SK-N-SH treated with all-trans-retinoic acid at 6 μM for 48 hours (cell line): ENCODE measurements around the gene CAV2.

Experiments
- CSDC2 ChIP-seq: fragments of 250-450 bp; sonication (Bioruptor Pico); IDR thresholded peaks from 2 replicates; pipeline ENCODE4 v1.5.0; 2020; ENCODE audit warnings: mild to moderate bottlenecking, moderate library complexity
- RARB ChIP-seq: fragments of 250-450 bp; sonication (Bioruptor Pico); IDR thresholded peaks from 2 replicates; pipeline ENCODE4 v1.8.0; 2021; ENCODE audit warnings: mild to moderate bottlenecking, moderate library complexity
- ZFP30 ChIP-seq: fragments of 450-650 bp; formaldehyde crosslinking; IDR thresholded peaks from 2 replicates; pipeline ENCODE4 v1.5.0; 2022; ENCODE audit warnings: mild to moderate bottlenecking, moderate library complexity
- TF ChIP-seq, protein P1 (sequence below): fragments of 250-450 bp; sonication (Bioruptor Pico); IDR thresholded peaks from 2 replicates; pipeline ENCODE4 v1.8.0; 2021; ENCODE audit warnings: low read depth, mild to moderate bottlenecking, moderate library complexity, borderline replicate concordance
- TF ChIP-seq, protein P2 (sequence below): fragments of 250-450 bp; sonication (Bioruptor Pico); IDR thresholded peaks from 2 replicates; pipeline ENCODE4 v1.8.0; 2020; ENCODE audit warnings: mild to moderate bottlenecking, moderate library complexity, borderline replicate concordance
- TF ChIP-seq, protein P3 (sequence below): fragments of 250-450 bp; sonication (Bioruptor Pico); IDR thresholded peaks from 2 replicates; pipeline ENCODE4 v1.5.1; 2020; ENCODE audit warnings: low read depth, mild to moderate bottlenecking, moderate library complexity

DNA sequence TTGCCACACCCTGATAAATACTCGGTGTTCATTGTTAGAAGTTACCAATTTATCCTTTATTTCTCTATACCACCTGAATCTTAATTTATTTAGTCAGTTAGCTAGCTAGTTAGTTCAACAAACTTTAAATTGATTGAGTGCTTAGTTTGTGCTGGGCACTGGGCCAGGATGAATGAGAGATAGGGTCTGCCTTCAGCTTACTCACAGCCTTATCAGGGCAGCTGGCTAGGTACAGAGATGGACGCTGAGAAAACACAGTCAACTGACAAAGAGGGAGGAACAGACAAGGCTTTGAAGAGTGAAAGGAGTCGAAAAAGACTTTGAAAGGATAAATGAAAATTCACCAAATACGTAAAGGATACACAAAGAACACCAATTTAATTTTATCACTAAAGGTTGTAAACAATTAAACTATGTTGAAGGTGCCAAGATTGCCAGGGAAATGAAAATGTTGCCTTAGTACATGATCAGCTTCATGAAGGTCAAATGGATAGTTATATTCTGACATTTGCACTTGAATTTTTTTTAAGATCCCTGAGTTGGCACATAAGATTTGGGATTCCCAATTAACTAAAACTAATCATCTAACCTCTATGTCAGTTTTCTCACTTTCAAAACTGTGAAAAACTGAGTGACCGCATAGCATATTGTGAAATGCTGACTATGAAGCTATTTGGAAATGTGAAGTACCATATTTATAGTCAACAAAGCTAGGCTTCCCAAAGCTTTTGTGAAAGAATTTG is 2.1 kb downstream of the CAV2 start:
- TF ChIP-seq ZFP30 (no peak), RARB (CRISPR knock-in tag) (no peak), CSDC2 (no peak)
- TF ChIP-seq, protein P1, sequence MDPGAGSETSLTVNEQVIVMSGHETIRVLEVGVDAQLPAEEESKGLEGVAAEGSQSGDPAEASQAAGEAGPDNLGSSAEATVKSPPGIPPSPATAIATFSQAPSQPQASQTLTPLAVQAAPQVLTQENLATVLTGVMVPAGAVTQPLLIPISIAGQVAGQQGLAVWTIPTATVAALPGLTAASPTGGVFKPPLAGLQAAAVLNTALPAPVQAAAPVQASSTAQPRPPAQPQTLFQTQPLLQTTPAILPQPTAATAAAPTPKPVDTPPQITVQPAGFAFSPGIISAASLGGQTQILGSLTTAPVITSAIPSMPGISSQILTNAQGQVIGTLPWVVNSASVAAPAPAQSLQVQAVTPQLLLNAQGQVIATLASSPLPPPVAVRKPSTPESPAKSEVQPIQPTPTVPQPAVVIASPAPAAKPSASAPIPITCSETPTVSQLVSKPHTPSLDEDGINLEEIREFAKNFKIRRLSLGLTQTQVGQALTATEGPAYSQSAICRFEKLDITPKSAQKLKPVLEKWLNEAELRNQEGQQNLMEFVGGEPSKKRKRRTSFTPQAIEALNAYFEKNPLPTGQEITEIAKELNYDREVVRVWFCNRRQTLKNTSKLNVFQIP (CRISPR knock-in tag), result no peak
- TF ChIP-seq, protein P2, sequence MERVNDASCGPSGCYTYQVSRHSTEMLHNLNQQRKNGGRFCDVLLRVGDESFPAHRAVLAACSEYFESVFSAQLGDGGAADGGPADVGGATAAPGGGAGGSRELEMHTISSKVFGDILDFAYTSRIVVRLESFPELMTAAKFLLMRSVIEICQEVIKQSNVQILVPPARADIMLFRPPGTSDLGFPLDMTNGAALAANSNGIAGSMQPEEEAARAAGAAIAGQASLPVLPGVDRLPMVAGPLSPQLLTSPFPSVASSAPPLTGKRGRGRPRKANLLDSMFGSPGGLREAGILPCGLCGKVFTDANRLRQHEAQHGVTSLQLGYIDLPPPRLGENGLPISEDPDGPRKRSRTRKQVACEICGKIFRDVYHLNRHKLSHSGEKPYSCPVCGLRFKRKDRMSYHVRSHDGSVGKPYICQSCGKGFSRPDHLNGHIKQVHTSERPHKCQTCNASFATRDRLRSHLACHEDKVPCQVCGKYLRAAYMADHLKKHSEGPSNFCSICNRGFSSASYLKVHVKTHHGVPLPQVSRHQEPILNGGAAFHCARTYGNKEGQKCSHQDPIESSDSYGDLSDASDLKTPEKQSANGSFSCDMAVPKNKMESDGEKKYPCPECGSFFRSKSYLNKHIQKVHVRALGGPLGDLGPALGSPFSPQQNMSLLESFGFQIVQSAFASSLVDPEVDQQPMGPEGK (CRISPR knock-in tag), result no peak
- TF ChIP-seq, protein P3, sequence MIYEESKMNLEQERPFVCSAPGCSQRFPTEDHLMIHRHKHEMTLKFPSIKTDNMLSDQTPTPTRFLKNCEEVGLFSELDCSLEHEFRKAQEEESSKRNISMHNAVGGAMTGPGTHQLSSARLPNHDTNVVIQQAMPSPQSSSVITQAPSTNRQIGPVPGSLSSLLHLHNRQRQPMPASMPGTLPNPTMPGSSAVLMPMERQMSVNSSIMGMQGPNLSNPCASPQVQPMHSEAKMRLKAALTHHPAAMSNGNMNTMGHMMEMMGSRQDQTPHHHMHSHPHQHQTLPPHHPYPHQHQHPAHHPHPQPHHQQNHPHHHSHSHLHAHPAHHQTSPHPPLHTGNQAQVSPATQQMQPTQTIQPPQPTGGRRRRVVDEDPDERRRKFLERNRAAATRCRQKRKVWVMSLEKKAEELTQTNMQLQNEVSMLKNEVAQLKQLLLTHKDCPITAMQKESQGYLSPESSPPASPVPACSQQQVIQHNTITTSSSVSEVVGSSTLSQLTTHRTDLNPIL (CRISPR knock-in tag), result no peak
